HG03097 (cell line): ENCODE data around the gene AFF2.
"Not testable (repeated sequence)": the region's sequence is repeated elsewhere in the genome, so short reads cannot be mapped to it uniquely, and the experiment has no call there.

Source experiments
- ATAC-seq: cut with Tn5 transposase; IDR thresholded peaks from one replicate; pipeline ENCODE4 v1.9.1; 2021; ENCODE audit not compliant: unreplicated experiment, low FRiP score

The AFF2 gene

GRCh38 chrX:148629434-148629833, 129.0 kb downstream of the AFF2 start:
- ATAC-seq, result no peak

- no peak for ATAC-seq
Measured at GRCh38 chrX:148632444-148632843, 132.0 kb downstream of the AFF2 start.

- no peak for ATAC-seq
Measured at GRCh38 chrX:148633218-148633908, 132.9 kb downstream of the AFF2 start.

- ATAC-seq, result no peak
Measured at GRCh38 chrX:148634591-148634990, 134.2 kb downstream of the AFF2 start.

- no peak for ATAC-seq
Measured at GRCh38 chrX:148643460-148643859, 143.0 kb downstream of the AFF2 start.

DNA sequence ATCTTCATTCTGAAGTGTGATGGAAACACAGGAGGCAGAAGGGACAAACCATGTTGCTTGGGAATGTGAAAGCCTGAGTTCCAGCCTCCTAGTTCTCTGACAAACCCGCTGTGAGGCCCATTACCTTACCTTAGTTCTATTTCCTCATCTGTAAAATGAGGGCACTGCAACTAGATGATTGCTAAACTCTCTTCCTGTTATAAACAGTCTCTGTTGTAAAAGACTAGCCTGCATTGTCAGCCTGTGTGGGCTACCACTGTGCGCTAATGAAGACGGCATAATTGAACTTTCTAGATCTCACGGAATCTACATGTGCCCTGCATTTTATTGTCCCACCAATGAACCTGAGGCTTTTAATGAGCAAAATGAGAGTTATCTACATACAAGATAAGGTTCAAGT, 147.2 kb downstream of the AFF2 start:
- ATAC-seq, result no peak

GRCh38 chrX:148649145-148649795, 148.9 kb downstream of the AFF2 start:
- ATAC-seq, result no peak

- ATAC-seq, result no peak
Measured at GRCh38 chrX:148658115-148658730, 157.8 kb downstream of the AFF2 start.

GRCh38 chrX:148659481-148659880, 159.1 kb downstream of the AFF2 start:
- no peak for ATAC-seq

GRCh38 chrX:148661035-148661434, 160.6 kb downstream of the AFF2 start:
- ATAC-seq, result no peak

GRCh38 chrX:148662014-148662413, 161.6 kb downstream of the AFF2 start:
- ATAC-seq, result no peak

GRCh38 chrX:148664171-148664570, 163.8 kb downstream of the AFF2 start:
- no peak for ATAC-seq

- no peak for ATAC-seq
Measured at GRCh38 chrX:148664995-148665394, 164.6 kb downstream of the AFF2 start.

GRCh38 chrX:148669175-148669574, 168.8 kb downstream of the AFF2 start:
- not testable (repeated sequence) for ATAC-seq

DNA sequence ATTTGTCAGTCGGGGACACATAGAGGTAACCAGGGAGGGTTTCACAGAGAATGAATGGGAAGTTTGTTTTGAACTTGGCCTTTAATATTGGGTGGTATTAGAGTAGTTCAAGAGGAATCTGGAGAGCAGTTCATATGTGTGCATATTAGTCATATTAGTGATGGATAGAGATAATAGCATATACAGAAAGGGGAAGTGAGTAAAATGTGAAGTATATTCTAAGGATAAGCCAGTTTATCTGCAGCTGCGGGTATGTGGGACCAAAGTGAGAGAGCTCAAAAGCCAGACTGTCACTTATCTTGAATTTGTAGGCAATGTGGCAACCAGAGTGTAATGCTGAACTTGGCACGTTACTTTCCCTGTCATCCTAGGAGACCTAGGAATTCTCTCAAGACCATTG, 169.9 kb downstream of the AFF2 start:
- no peak for ATAC-seq

GRCh38 chrX:148672517-148672916, 172.1 kb downstream of the AFF2 start:
- no peak for ATAC-seq

GRCh38 chrX:148681605-148682004, 181.2 kb downstream of the AFF2 start:
- no peak for ATAC-seq

- ATAC-seq, result no peak
Measured at GRCh38 chrX:148682206-148682605, 181.8 kb downstream of the AFF2 start.

DNA sequence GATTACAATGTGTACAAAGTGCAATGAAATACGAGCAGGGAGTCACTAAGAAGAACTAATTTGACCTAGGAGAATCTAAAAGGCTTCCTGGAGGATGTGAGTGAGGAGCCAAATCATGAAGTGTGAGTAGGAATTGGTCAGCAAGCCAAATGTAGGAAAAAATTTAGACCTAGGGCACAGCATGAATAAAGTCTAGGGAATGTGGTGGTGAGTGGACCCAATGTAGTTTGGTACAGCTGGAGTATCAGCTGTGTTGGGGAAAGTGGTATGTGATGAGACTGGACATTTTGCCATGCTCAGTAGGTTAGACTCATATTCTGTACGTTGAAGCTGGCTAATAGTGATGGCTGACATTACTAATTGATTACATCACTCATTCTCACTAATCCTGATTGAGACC, 191.0 kb downstream of the AFF2 start:
- ATAC-seq, result no peak

DNA sequence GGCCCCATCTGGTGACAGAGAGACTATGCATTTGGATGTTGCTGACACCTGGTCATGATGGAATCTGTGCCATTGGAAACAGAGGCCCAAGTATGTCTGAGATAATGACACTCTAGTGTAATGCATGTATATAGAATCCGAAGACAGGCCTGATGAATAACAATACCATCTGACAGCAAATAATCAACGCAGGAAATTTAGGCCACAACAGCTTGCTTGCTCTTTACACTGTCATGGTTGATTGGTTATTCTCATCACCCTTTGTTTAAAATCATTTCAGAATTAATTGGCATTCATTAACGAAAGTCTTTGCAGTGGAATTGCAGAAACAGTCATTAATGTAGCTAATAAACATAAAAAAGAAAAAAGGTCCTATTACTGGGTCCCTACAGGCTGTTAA, 194.8 kb downstream of the AFF2 start:
- no peak for ATAC-seq

DNA sequence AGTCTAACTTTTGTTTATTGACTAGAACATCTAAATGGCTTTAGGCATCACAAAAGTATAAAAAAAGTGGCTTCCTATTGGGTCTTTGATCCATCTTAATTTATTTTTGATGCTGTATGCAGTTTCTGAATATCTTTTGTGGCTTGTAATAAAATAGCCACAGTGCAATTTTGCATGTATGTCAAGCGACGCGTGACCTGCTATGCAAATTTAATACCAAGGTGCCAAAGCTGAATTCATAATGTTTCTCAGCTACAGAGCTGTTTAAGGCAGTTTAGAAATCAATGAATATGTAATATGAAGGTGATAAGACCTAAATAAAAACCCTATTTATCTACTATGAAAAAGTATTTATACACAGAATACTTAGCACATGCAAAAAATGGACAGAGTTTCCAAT, 197.8 kb downstream of the AFF2 start:
- ATAC-seq, result no peak

DNA sequence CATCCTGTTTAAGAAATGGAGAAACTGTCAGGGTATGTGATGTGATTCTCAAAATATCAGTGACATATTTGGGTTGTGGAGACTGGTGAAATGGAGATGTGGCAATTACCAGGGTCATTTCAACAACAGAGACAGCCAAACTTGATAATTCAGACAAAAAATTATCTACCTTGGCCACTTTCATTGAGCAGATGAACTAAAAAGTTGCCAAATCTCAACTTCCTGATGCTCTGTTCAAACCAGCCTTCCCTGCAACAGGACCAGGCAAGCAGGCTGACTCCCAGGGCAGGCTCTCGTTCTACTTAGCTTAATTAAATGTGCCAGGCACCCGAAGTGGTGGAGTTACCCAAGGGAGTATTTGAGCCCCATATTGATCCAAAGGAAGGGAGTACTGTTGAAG, 199.6 kb downstream of the AFF2 start:
- no peak for ATAC-seq
